GM12878 (cell line): ENCODE measurements around the gene ATP6V0A1. TPM values are rescaled to one million over a fixed set of nuclear protein-coding genes. Genes with fewer than 3 reads are reported as not detected.

ENCODE experiments used
- ATAC-seq: fragments of 200-7000 bp; cut with Tn5 transposase; 3 replicates; pipeline ENCODE4 v1.9.1; 2020; ENCODE audit warnings: mild to moderate bottlenecking, moderate library complexity
- BruUV-seq: library from RNA; stranded (reverse); fragments of 400-500 nt; replicated peaks from 2 replicates; lab custom pipeline; 2021; lab: Mats Ljungman, UMichigan
- CTCF ChIA-PET: fragments of 300-600 bp; sonication (Branson Sonifier 250); formaldehyde crosslinking; extraction: SDS; loops from one replicate; lab custom pipeline; 2021; ENCODE audit warnings: inconsistent platforms; lab: Yijun Ruan, JAX
- POLR2A ChIA-PET: fragments of 350-600 bp; formaldehyde crosslinking; extraction: SDS; loops from one replicate; lab custom pipeline; 2021; ENCODE audit warnings: inconsistent platforms; lab: Charles Lee
- RAD21 ChIA-PET: fragments of 300-600 bp; sonication (Branson Sonifier 250); formaldehyde crosslinking; loops from one replicate; lab custom pipeline; 2023; ENCODE audit warnings: antibody characterized with exemption; ENCODE audit not compliant: unreplicated experiment; lab: Charles Lee
- SMC1A ChIA-PET: fragments of 300-600 bp; sonication (Branson Sonifier 250); formaldehyde crosslinking; loops from one replicate; lab custom pipeline; 2023; ENCODE audit not compliant: unreplicated experiment, uncharacterized antibody; lab: Charles Lee
- DNase-seq: peaks from one replicate; pipeline ENCODE4 v3.0.0-alpha.2; 2011; ENCODE audit warnings: low read depth, low spot score
- FAIRE-seq: peaks from 3 replicates; lab custom pipeline; 2011; peaks lifted over from hg19 to GRCh38; lab: Jason Lieb, UNC
- H2AFZ ChIP-seq: 2 replicates; pipeline ENCODE4 v1.6.0; 2011; ENCODE audit warnings: low read depth, low read length, control low read depth; ENCODE audit not compliant: control insufficient read depth
- H3K27ac ChIP-seq: 2 replicates; pipeline ENCODE4 v1.5.1; 2011; ENCODE audit warnings: control low read depth; ENCODE audit not compliant: control insufficient read depth, insufficient read depth
- H3K27me3 ChIP-seq, 2 experiments: replicated peaks in 1 of 2; 2 replicates each; pipeline versions ENCODE4 v1.6.0 to v1.6.1; 2011; ENCODE audit warnings: low read length in 1 of 2; ENCODE audit not compliant: control insufficient read depth in 2 of 2, insufficient read depth in 2 of 2
- H3K36me3 ChIP-seq, 2 experiments: 2 replicates each; pipeline ENCODE4 v1.5.1; 2011; ENCODE audit warnings: low read length in 1 of 2; ENCODE audit not compliant: control insufficient read depth in 2 of 2, insufficient read depth in 2 of 2
- H3K4me1 ChIP-seq: 2 replicates; pipeline ENCODE4 v1.6.1; 2011; ENCODE audit warnings: mild to moderate bottlenecking, low read length, moderate library complexity, mixed read lengths; ENCODE audit not compliant: control insufficient read depth, insufficient read depth
- H3K4me2 ChIP-seq: 2 replicates; pipeline ENCODE4 v1.6.0; 2011; ENCODE audit warnings: control low read depth; ENCODE audit not compliant: control insufficient read depth, insufficient read depth
- H3K4me3 ChIP-seq: fragments of 200-600 bp; sonication (generic); 2 replicates; pipeline ENCODE4 v1.5.1; 2016
- H3K79me2 ChIP-seq: 2 replicates; pipeline ENCODE4 v1.6.0; 2011; ENCODE audit warnings: low read length; ENCODE audit not compliant: control insufficient read depth, insufficient read depth
- H3K9ac ChIP-seq: 2 replicates; pipeline ENCODE4 v1.8.0; 2011; ENCODE audit warnings: low read length, control low read depth, mixed read lengths; ENCODE audit not compliant: control insufficient read depth, insufficient read depth
- H3K9me3 ChIP-seq: replicated peaks from 3 replicates; pipeline ENCODE4 v1.5.1; 2011; ENCODE audit warnings: mild to moderate bottlenecking, low read length; ENCODE audit not compliant: control insufficient read depth, insufficient read depth
- H4K20me1 ChIP-seq: 2 replicates; pipeline ENCODE4 v1.6.0; 2011; ENCODE audit not compliant: control insufficient read depth, insufficient read depth
- ATF7 ChIP-seq: fragments of 450-650 bp; IDR thresholded peaks from 2 replicates; pipeline ENCODE4 v1.6.1; 2016; ENCODE audit warnings: low read depth, mild to moderate bottlenecking
- BACH1 ChIP-seq: fragments of 450-650 bp; IDR thresholded peaks from 2 replicates; pipeline ENCODE4 v1.6.1; 2017; ENCODE audit warnings: mild to moderate bottlenecking, borderline replicate concordance
- BMI1 ChIP-seq: fragments of 450-650 bp; IDR thresholded peaks from 2 replicates; pipeline ENCODE4 v1.6.1; 2016; ENCODE audit warnings: mild to moderate bottlenecking, moderate library complexity, borderline replicate concordance
- PAX5 ChIP-seq: IDR thresholded peaks from 2 replicates; pipeline ENCODE4 v1.6.1; 2011; ENCODE audit warnings: low read depth, low read length, borderline replicate concordance
- POU2F2 ChIP-seq: IDR thresholded peaks from 3 replicates; pipeline ENCODE4 v1.6.1; 2011; ENCODE audit warnings: low read depth, mild to moderate bottlenecking, low read length, borderline replicate concordance
- RELB ChIP-seq: fragments of 450-650 bp; IDR thresholded peaks from 2 replicates; pipeline ENCODE4 v1.6.1; 2017; ENCODE audit warnings: low read depth, mild to moderate bottlenecking, moderate library complexity
- ZBED1 ChIP-seq: IDR thresholded peaks from 2 replicates; pipeline ENCODE4 v1.6.1; 2016; ENCODE audit warnings: borderline replicate concordance
- WGBS: methylation state at CpG from one replicate; pipeline ENCODE4 v1.1.6; 2016; ENCODE audit warnings: low lambda C conversion rate; ENCODE audit not compliant: insufficient replicate concordance, insufficient coverage; ENCODE audit errors: missing lambda C conversion rate; 5-methylcytosine and 5-hydroxymethylcytosine counted together
- in situ Hi-C: fragments of 300-500 bp; cut with MboI; formaldehyde crosslinking; loops from 9 replicates; pipeline ENCODE4 v1.14.3; 2018; ENCODE audit warnings: mixed read lengths
- intact Hi-C: fragments of 100-400 bp; cut with micrococcal nuclease; formaldehyde crosslinking; loops from one replicate; pipeline ENCODE4 v1.14.2; 2022; ENCODE audit not compliant: unreplicated experiment
- polyA plus RNA-seq, 11 experiments: library from polyadenylated mRNA; depleted of rRNA in 4 of 11; unstranded in 6 of 11; stranded (reverse) in 5 of 11; fragments of >200 nt; fragmentation: Nextera tagmentation in 4 of 11; fragmentation: Illumina TruSeq in 1 of 11; extraction: Ambion mirVana in 4 of 11; extraction: Trizol in 1 of 11; gene quantifications; 1 replicate in 1 of 11; 2 replicates in 10 of 11; pipeline versions ENCODE4 v1.2.1 to v1.2.3, GENCODE V29; 2011 to 2016; ENCODE audit warnings: inconsistent platforms in 2 of 11, missing spikeins in 2 of 11, low read depth in 1 of 11
- total RNA-seq, 4 experiments: library from RNA; depleted of rRNA in 3 of 4; stranded (reverse); fragments of >200 nt in 3 of 4; fragmentation: Illumina TruSeq in 1 of 4; extraction: Trizol in 1 of 4; gene quantifications; 2 replicates each; pipeline versions ENCODE4 v1.2.1 to v1.2.3, GENCODE V29; 2013 to 2021
- TF ChIP-seq, protein P1 (sequence below): fragments of 450-650 bp; IDR thresholded peaks from 2 replicates; pipeline ENCODE4 v1.6.1; 2017; ENCODE audit warnings: mild to moderate bottlenecking
- TF ChIP-seq, protein P2 (sequence below): IDR thresholded peaks from 2 replicates; pipeline ENCODE4 v1.6.1; 2011; ENCODE audit warnings: low read depth, mild to moderate bottlenecking, low read length, moderate library complexity, borderline replicate concordance; ENCODE audit errors: extremely low read depth

Gene ATP6V0A1
- total and polyA plus RNA-seq, 10 of the 15 experiments (the other 5 are each of a cell fraction or from before 2014, with no cell fraction given), result 3.0 to 76.6 (median 30.9) TPM

GRCh38 chr17:42441371-42442195 is 17.1 kb upstream of the ATP6V0A1 start:
- ATAC-seq, result peak; percentile 20; the same call in 1 of the 3 replicates
- intact Hi-C loops, result no loop called here

GRCh38 chr17:42442196-42442565 is 16.5 kb upstream of the ATP6V0A1 start:
- H3K4me2 ChIP-seq, result no peak overlapping the region
- H3K9me3 ChIP-seq, result no peaks in the 10 kb centered on the region
- no peaks in the 10 kb centered on the region for H3K79me2 ChIP-seq
- in situ Hi-C loops (no loop called here), intact Hi-C loops (no loop called here)
- no peaks in the 10 kb centered on the region for H3K27me3 ChIP-seq
- TF ChIP-seq POU2F2, result no peak
- TF ChIP-seq, protein P1, sequence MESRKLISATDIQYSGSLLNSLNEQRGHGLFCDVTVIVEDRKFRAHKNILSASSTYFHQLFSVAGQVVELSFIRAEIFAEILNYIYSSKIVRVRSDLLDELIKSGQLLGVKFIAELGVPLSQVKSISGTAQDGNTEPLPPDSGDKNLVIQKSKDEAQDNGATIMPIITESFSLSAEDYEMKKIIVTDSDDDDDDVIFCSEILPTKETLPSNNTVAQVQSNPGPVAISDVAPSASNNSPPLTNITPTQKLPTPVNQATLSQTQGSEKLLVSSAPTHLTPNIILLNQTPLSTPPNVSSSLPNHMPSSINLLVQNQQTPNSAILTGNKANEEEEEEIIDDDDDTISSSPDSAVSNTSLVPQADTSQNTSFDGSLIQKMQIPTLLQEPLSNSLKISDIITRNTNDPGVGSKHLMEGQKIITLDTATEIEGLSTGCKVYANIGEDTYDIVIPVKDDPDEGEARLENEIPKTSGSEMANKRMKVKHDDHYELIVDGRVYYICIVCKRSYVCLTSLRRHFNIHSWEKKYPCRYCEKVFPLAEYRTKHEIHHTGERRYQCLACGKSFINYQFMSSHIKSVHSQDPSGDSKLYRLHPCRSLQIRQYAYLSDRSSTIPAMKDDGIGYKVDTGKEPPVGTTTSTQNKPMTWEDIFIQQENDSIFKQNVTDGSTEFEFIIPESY, result no peak
- no peak for TF ChIP-seq RELB
- no peak for TF ChIP-seq BMI1
- TF ChIP-seq BACH1, result no peak
- ATAC-seq (no peak), DNase-seq (no peak), FAIRE-seq (no peak)
- ChIA-PET POLR2A (interaction anchor here (0.6 to 2.0 kb wide), 8 partner anchors 13 to 141 kb away, joined by 3 to 9 read pairs (median 6); no protein-coding TSS in a partner anchor), SMC1A (interaction anchor here (0.7 to 3.2 kb wide), 14 partner anchors 10 to 507 kb away, joined by 3 to 22 read pairs (median 6); no protein-coding TSS in a partner anchor), CTCF (interaction anchor here (0.5 to 10.1 kb wide), 18 partner anchors 10 to 220 kb away, joined by 3 to 120 read pairs (median 4); no protein-coding TSS in a partner anchor), RAD21 (interaction anchor here (0.8 to 3.6 kb wide), 11 partner anchors 13 to 85 kb away, joined by 3 to 20 read pairs (median 4); no protein-coding TSS in a partner anchor)
- no TSS peak for BruUV-seq
- H3K27ac ChIP-seq, result no peak overlapping the region
- H3K9ac ChIP-seq, result no peak overlapping the region
- no peak overlapping the region for H3K4me3 ChIP-seq
- 0 out of 2 replicates have a peak, but pooled peaks cover 4% of the 10 kb centered on the region for H3K4me1 ChIP-seq
- H4K20me1 ChIP-seq, result no peaks in the 10 kb centered on the region
- no peak overlapping the region for H2AFZ ChIP-seq
- H3K36me3 ChIP-seq, result no peaks in the 10 kb centered on the region
- 56% methylated on average over 5 of the region's 5 CpGs for WGBS

More at GRCh38 chr17:42441371-42442195, 17.1 kb upstream of the ATP6V0A1 start:
- Histone ChIP-seq H2AFZ (no peak overlapping the region), H3K4me3 (no peak overlapping the region), H3K4me1 (0 out of 2 replicates have a peak, but pooled peaks cover 4% of the 10 kb centered on the region)
- 44% methylated on average over 7 of the region's 7 CpGs for WGBS
- POLR2A ChIA-PET, result interaction anchor here (0.6 to 2.0 kb wide), 10 partner anchors 13 to 140 kb away, joined by 3 to 9 read pairs (median 5); partner anchors contain the start of gene CAVIN1
- TF ChIP-seq ATF7 (no peak), ZBED1 (no peak), PAX5 (no peak)
- TF ChIP-seq, protein P2, sequence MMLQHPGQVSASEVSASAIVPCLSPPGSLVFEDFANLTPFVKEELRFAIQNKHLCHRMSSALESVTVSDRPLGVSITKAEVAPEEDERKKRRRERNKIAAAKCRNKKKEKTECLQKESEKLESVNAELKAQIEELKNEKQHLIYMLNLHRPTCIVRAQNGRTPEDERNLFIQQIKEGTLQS, result no peak
- TF ChIP-seq, all 136 proteins: peak for 0
- no peaks in the 10 kb centered on the region for H3K79me2 ChIP-seq
- no peaks in the 10 kb centered on the region for H3K9me3 ChIP-seq
- DNase-seq (no peak), FAIRE-seq (no peak)
- ChIA-PET RAD21 (interaction anchor here (0.8 to 3.6 kb wide), 15 partner anchors 10 to 88 kb away, joined by 3 to 20 read pairs (median 4); no protein-coding TSS in a partner anchor), SMC1A (interaction anchor here (0.7 to 3.2 kb wide), 22 partner anchors 10 to 508 kb away, joined by 3 to 22 read pairs (median 4); partner anchors contain the start of genes CNTD1, COA3 and STAT3), CTCF (interaction anchor here (0.5 to 10.1 kb wide), 27 partner anchors 10 to 656 kb away, joined by 3 to 120 read pairs (median 4); no protein-coding TSS in a partner anchor)
- no peaks in the 10 kb centered on the region for H3K36me3 ChIP-seq
- no peaks in the 10 kb centered on the region for H3K27me3 ChIP-seq
- H3K27ac ChIP-seq, result no peak overlapping the region
- H3K9ac ChIP-seq, result no peak overlapping the region
- H4K20me1 ChIP-seq, result no peaks in the 10 kb centered on the region
- BruUV-seq, result no TSS peak
- in situ Hi-C loops, result no loop called here
- no peak overlapping the region for H3K4me2 ChIP-seq
